GM11168 (cell line): ENCODE results near the gene ARHGAP22.

Experiments used
- in situ Hi-C: fragments of 300-500 bp; cut with MboI; formaldehyde crosslinking; loops from one replicate; pipeline ENCODE4 v1.12.0; 2022; ENCODE audit warnings: low sequenced_read_pairs; ENCODE audit not compliant: unreplicated experiment

The ARHGAP22 gene

GRCh38 chr10:48503293-48503911 is 101.5 kb downstream of the ARHGAP22 start:
- in situ Hi-C loops: loop anchor here (5.0 kb wide), 1 partner anchor 141 kb away; no protein-coding TSS in a partner anchor

- in situ Hi-C loops: loop anchor here (5.0 kb wide), 1 partner anchor 140 kb away; no protein-coding TSS in a partner anchor
Measured at GRCh38 chr10:48502791-48503190, 102.1 kb downstream of the ARHGAP22 start.

- in situ Hi-C loops: loop anchor here (5.0 kb wide), 1 partner anchor 140 kb away; no protein-coding TSS in a partner anchor
Measured at GRCh38 chr10:48501787-48502771, 102.8 kb downstream of the ARHGAP22 start.

GRCh38 chr10:48501226-48501625 is 103.6 kb downstream of the ARHGAP22 start:
- in situ Hi-C loops: loop anchor here (5.0 kb wide), 1 partner anchor 139 kb away; no protein-coding TSS in a partner anchor

GRCh38 chr10:48500771-48501170 is 104.1 kb downstream of the ARHGAP22 start:
- in situ Hi-C loops: loop anchor here (5.0 kb wide), 1 partner anchor 138 kb away; no protein-coding TSS in a partner anchor

- in situ Hi-C loops: no loop called here
Measured at GRCh38 chr10:48498940-48499510, 105.8 kb downstream of the ARHGAP22 start.

- in situ Hi-C loops: no loop called here
Measured at GRCh38 chr10:48497780-48498770, 106.8 kb downstream of the ARHGAP22 start.

GRCh38 chr10:48496831-48497779 is 107.8 kb downstream of the ARHGAP22 start:
- in situ Hi-C loops: no loop called here

GRCh38 chr10:48496105-48496830 is 108.6 kb downstream of the ARHGAP22 start:
- in situ Hi-C loops: no loop called here

GRCh38 chr10:48495282-48496045 is 109.4 kb downstream of the ARHGAP22 start:
- in situ Hi-C loops: no loop called here

- in situ Hi-C loops: no loop called here
Measured at GRCh38 chr10:48494611-48495010, 110.3 kb downstream of the ARHGAP22 start.

- in situ Hi-C loops: no loop called here
Measured at GRCh38 chr10:48494073-48494472, 110.8 kb downstream of the ARHGAP22 start.

GRCh38 chr10:48493083-48493871 is 111.6 kb downstream of the ARHGAP22 start:
- in situ Hi-C loops: no loop called here

- in situ Hi-C loops: no loop called here
Measured at GRCh38 chr10:48492201-48492600, 112.7 kb downstream of the ARHGAP22 start.

GRCh38 chr10:48491392-48492139 is 113.3 kb downstream of the ARHGAP22 start:
- in situ Hi-C loops: no loop called here

GRCh38 chr10:48490946-48491345 is 113.9 kb downstream of the ARHGAP22 start:
- in situ Hi-C loops: no loop called here
